Muscle layer of colon (tissue), 2 donors: ENCODE measurements around the gene HYAL1.
A peak's percentile ranks its signal among the peaks of the same experiment; 100 is the strongest.

Experiments used
- H3K27ac ChIP-seq: one replicate; pipeline ENCODE4 v1.7.0; 2013; ENCODE audit warnings: low read depth, mild to moderate bottlenecking, low read length, moderate library complexity
- H3K27me3 ChIP-seq, 2 donors: one replicate each; pipeline ENCODE4 v1.7.0; 2013; ENCODE audit warnings: low read length in 2 of 2, mild to moderate bottlenecking in 2 of 2; ENCODE audit not compliant: insufficient read depth in 2 of 2, control insufficient read depth in 1 of 2
- H3K36me3 ChIP-seq: one replicate; pipeline ENCODE4 v1.7.0; 2013; ENCODE audit warnings: mild to moderate bottlenecking, low read length; ENCODE audit not compliant: insufficient read depth
- H3K4me1 ChIP-seq: one replicate; pipeline ENCODE4 v1.7.0; 2013; ENCODE audit warnings: mild to moderate bottlenecking, low read length; ENCODE audit not compliant: insufficient read depth
- H3K4me3 ChIP-seq, 2 donors: one replicate each; pipeline ENCODE4 v1.7.0; 2013; ENCODE audit warnings: low read length in 2 of 2, low read depth in 1 of 2, mild to moderate bottlenecking in 1 of 2, moderate library complexity in 1 of 2
- H3K9ac ChIP-seq: one replicate; pipeline ENCODE4 v1.7.0; 2013; ENCODE audit warnings: low read length
- H3K9me3 ChIP-seq: one replicate; pipeline ENCODE4 v1.7.0; 2013; ENCODE audit warnings: mild to moderate bottlenecking, low read length
- donor health status: abdominal sarcoma.
- donor health status: Adenocarcinoma of cecum.

HYAL1 gene

GRCh38 chr3:50295553-50296431 lies 7.6 kb downstream of the HYAL1 start:
- Histone ChIP-seq H3K9me3 (no peaks in the 10 kb centered on the region), H3K4me1 (peaks cover 39% of the 10 kb centered on the region), H3K4me3 (no peak overlapping the region), H3K27ac (no peak overlapping the region), H3K27me3 (no peaks in the 10 kb centered on the region), H3K9ac (no peak overlapping the region), H3K36me3 (no peaks in the 10 kb centered on the region)

- no peaks in the 10 kb centered on the region for H3K9me3 ChIP-seq
- H3K4me3 ChIP-seq, result no peak overlapping the region
- no peak overlapping the region for H3K9ac ChIP-seq
- H3K27me3 ChIP-seq, result no peaks in the 10 kb centered on the region
- H3K27ac ChIP-seq, result no peak overlapping the region
- H3K4me1 ChIP-seq, result peaks cover 36% of the 10 kb centered on the region
- peaks cover 8% of the 10 kb centered on the region for H3K36me3 ChIP-seq
Observed at GRCh38 chr3:50294492-50295403, 8.6 kb downstream of the HYAL1 start.

- peaks cover 35% of the 10 kb centered on the region for H3K4me1 ChIP-seq
- no peaks in the 10 kb centered on the region for H3K9me3 ChIP-seq
- no peak overlapping the region for H3K27ac ChIP-seq
- peaks cover 15% of the 10 kb centered on the region for H3K36me3 ChIP-seq
- H3K27me3 ChIP-seq, result no peaks in the 10 kb centered on the region
- no peak overlapping the region for H3K9ac ChIP-seq
- H3K4me3 ChIP-seq, result no peak overlapping the region
Observed at GRCh38 chr3:50294089-50294488, 9.3 kb downstream of the HYAL1 start.

- Histone ChIP-seq H3K9me3 (no peaks in the 10 kb centered on the region), H3K4me1 (peaks cover 29% of the 10 kb centered on the region), H3K4me3 (peak overlapping the region in 1 of 2 donors; percentile 49), H3K9ac (peak overlapping the region; percentile 76), H3K27ac (peak overlapping the region; percentile 64), H3K27me3 (no peaks in the 10 kb centered on the region), H3K36me3 (peaks cover 23% of the 10 kb centered on the region)
Observed at GRCh38 chr3:50293079-50293801, 10.1 kb downstream of the HYAL1 start.

GRCh38 chr3:50292159-50293078 lies 11.0 kb downstream of the HYAL1 start, which contains the start of gene IFRD2:
Gene IFRD2, minus strand, starts transcription at chr3:50292429. Its CDS starts 155 bp downstream, at chr3:50292274.
- Histone ChIP-seq H3K9me3 (no peaks in the 10 kb centered on the region), H3K4me3 (peak within 1 kb of the TSS; percentile 84 to 87), H3K27ac (peak within 1 kb of the TSS; percentile 65), H3K36me3 (peaks cover 32% of the 10 kb centered on the region), H3K4me1 (peaks cover 25% of the 10 kb centered on the region), H3K9ac (peak within 1 kb of the TSS; percentile 82), H3K27me3 (no peaks in the 10 kb centered on the region)

- H3K9me3 ChIP-seq, result no peaks in the 10 kb centered on the region
- H3K27me3 ChIP-seq, result no peaks in the 10 kb centered on the region
- peaks cover 25% of the 10 kb centered on the region for H3K4me1 ChIP-seq
- no peak overlapping the region for H3K27ac ChIP-seq
- peaks cover 33% of the 10 kb centered on the region for H3K36me3 ChIP-seq
- no peak overlapping the region for H3K9ac ChIP-seq
- H3K4me3 ChIP-seq, result no peak overlapping the region
Observed at GRCh38 chr3:50290161-50290641, 13.2 kb downstream of the HYAL1 start.

- no peaks in the 10 kb centered on the region for H3K9me3 ChIP-seq
- peaks cover 33% of the 10 kb centered on the region for H3K36me3 ChIP-seq
Observed at GRCh38 chr3:50289130-50289529, 14.2 kb downstream of the HYAL1 start.

GRCh38 chr3:50288387-50289007 lies 14.9 kb downstream of the HYAL1 start:
- Histone ChIP-seq H3K27ac (no peak overlapping the region), H3K27me3 (no peaks in the 10 kb centered on the region), H3K36me3 (peaks cover 33% of the 10 kb centered on the region), H3K4me1 (peaks cover 24% of the 10 kb centered on the region), H3K9ac (no peak overlapping the region), H3K4me3 (no peak overlapping the region), H3K9me3 (no peaks in the 10 kb centered on the region)

More at GRCh38 chr3:50289130-50289529, 14.2 kb downstream of the HYAL1 start:
- Histone ChIP-seq H3K4me1 (peaks cover 25% of the 10 kb centered on the region), H3K9ac (no peak overlapping the region), H3K27ac (no peak overlapping the region), H3K27me3 (no peaks in the 10 kb centered on the region), H3K4me3 (no peak overlapping the region)

GRCh38 chr3:50287262-50287661 lies 16.1 kb downstream of the HYAL1 start:
- Histone ChIP-seq H3K9me3 (no peaks in the 10 kb centered on the region), H3K27me3 (no peaks in the 10 kb centered on the region), H3K4me1 (peaks cover 14% of the 10 kb centered on the region), H3K36me3 (peaks cover 33% of the 10 kb centered on the region), H3K27ac (no peak overlapping the region), H3K4me3 (no peak overlapping the region), H3K9ac (no peak overlapping the region)
